MM.1S (cell line): ENCODE data around the gene OSBPL10.

Source experiments
- CTCF ChIP-seq: fragments of 300-600 bp; sonication (generic); IDR thresholded peaks from 2 replicates; pipeline ENCODE4 v1.5.1; 2016; ENCODE audit warnings: antibody characterized with exemption, low read length, mixed read lengths
- EZH2 ChIP-seq: fragments of 300-600 bp; sonication (generic); optimal IDR thresholded peaks from 2 replicates; pipeline ENCODE3; 2017; ENCODE audit warnings: low read depth, mild to moderate bottlenecking, antibody characterized with exemption, low read length, mixed read lengths
- EZH2phosphoT487 ChIP-seq: fragments of 300-600 bp; sonication (generic); IDR thresholded peaks from 2 replicates; pipeline ENCODE4 v1.6.1; 2018; ENCODE audit warnings: antibody characterized with exemption, low read length

DNA sequence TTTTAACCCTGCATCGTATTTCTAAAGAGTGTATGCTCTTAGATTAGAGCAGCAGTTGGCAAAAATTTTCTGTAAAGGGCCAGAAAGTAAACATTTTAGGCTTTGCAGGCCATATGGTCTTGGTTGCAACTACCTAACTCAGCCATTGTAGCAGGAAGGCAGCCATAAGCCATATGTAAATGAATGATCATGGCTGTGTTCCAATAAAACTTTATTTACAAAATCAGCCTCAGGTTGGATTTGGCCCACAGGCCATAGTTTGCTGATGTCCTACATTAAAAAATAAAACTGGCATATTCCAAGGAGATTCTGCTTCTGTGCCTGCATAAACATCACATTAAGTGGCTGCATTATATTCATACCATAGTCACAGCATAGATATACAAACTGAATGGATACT lies 313.5 kb downstream of the OSBPL10 start:
- TF ChIP-seq CTCF = no peak
- TF ChIP-seq EZH2 = no peak
- no peak for TF ChIP-seq EZH2phosphoT487
